Measurements from ENCODE around the gene COL4A6. TPM values are rescaled to one million over a fixed set of nuclear protein-coding genes. Genes with fewer than 3 reads are reported as not detected.

Gene COL4A6
- total RNA-seq, 1 donor from 2014 or later, result 21.1 TPM

GRCh38 chrX:108307132-108308085, 130.8 kb downstream of the COL4A6 start:
- Histone ChIP-seq H3K36me3 (ENCODE audit: control insufficient read depth, insufficient read depth, low read length) (no peaks in the 10 kb centered on the region), H3K27me3 (ENCODE audit: control insufficient read depth, insufficient read depth, low read length) (no peaks in the 10 kb centered on the region), H3K4me3 (ENCODE audit: low read depth, low read length) (no peak overlapping the region)
- FAIRE-seq (no peak), DNase-seq (ENCODE audit: low read depth) (peak; percentile 25)
- no peak for TF ChIP-seq CTCF (IDR thresholded peaks at IDR 0.05; ENCODE audit: insufficient read depth, low read length, severe bottlenecking)

- no peak for DNase-seq (ENCODE audit: low read depth)
- no peak for FAIRE-seq
- H3K4me3 ChIP-seq (ENCODE audit: low read depth, low read length), result no peak overlapping the region
- H3K36me3 ChIP-seq (ENCODE audit: control insufficient read depth, insufficient read depth, low read length), result no peaks in the 10 kb centered on the region
- TF ChIP-seq CTCF (IDR thresholded peaks at IDR 0.05; ENCODE audit: insufficient read depth, low read length, severe bottlenecking), result no peak
- H3K27me3 ChIP-seq (ENCODE audit: control insufficient read depth, insufficient read depth, low read length), result no peaks in the 10 kb centered on the region
These were observed 132.1 kb downstream of the COL4A6 start for GRCh38 chrX:108306086-108306485.

- Histone ChIP-seq H3K36me3 (ENCODE audit: control insufficient read depth, insufficient read depth, low read length) (no peaks in the 10 kb centered on the region), H3K27me3 (ENCODE audit: control insufficient read depth, insufficient read depth, low read length) (no peaks in the 10 kb centered on the region), H3K4me3 (ENCODE audit: low read depth, low read length) (no peak overlapping the region)
- FAIRE-seq (no peak), DNase-seq (ENCODE audit: low read depth) (no peak)
- no peak for TF ChIP-seq CTCF (IDR thresholded peaks at IDR 0.05; ENCODE audit: insufficient read depth, low read length, severe bottlenecking)
These were observed 133.5 kb downstream of the COL4A6 start for GRCh38 chrX:108304757-108305156.

GRCh38 chrX:108304210-108304609, 134.0 kb downstream of the COL4A6 start:
- H3K36me3 ChIP-seq (ENCODE audit: control insufficient read depth, insufficient read depth, low read length), result no peaks in the 10 kb centered on the region
- peak; percentile 21 for DNase-seq (ENCODE audit: low read depth)
- no peak overlapping the region for H3K4me3 ChIP-seq (ENCODE audit: low read depth, low read length)

GRCh38 chrX:108303682-108304081, 134.5 kb downstream of the COL4A6 start:
- Histone ChIP-seq H3K4me3 (ENCODE audit: low read depth, low read length) (no peak overlapping the region), H3K36me3 (ENCODE audit: control insufficient read depth, insufficient read depth, low read length) (no peaks in the 10 kb centered on the region), H3K27me3 (ENCODE audit: control insufficient read depth, insufficient read depth, low read length) (no peaks in the 10 kb centered on the region)
- DNase-seq (ENCODE audit: low read depth), result no peak
- TF ChIP-seq CTCF (IDR thresholded peaks at IDR 0.05; ENCODE audit: insufficient read depth, low read length, severe bottlenecking), result no peak
- peak; percentile 28 for FAIRE-seq

More at GRCh38 chrX:108304210-108304609, 134.0 kb downstream of the COL4A6 start:
- no peak for FAIRE-seq
- H3K27me3 ChIP-seq (ENCODE audit: control insufficient read depth, insufficient read depth, low read length), result no peaks in the 10 kb centered on the region
- peak; percentile 19 for TF ChIP-seq CTCF (IDR thresholded peaks at IDR 0.05; ENCODE audit: insufficient read depth, low read length, severe bottlenecking)
